GM12875 (cell line): ENCODE data around the gene TLX1.

Experiments used
- H3K4me3 ChIP-seq: one replicate; pipeline ENCODE4 v1.5.1; 2011; ENCODE audit warnings: low read depth, low read length, control low read depth
- TF ChIP-seq, protein P1 (sequence below): IDR thresholded peaks from 2 replicates; pipeline ENCODE4 v1.5.1; 2011; ENCODE audit warnings: low read depth, mild to moderate bottlenecking, control low read depth, inconsistent platforms, low read length, moderate library complexity, borderline replicate concordance; ENCODE audit not compliant: insufficient read depth

TLX1 gene

GRCh38 chr10:101126684-101127628 is 4.1 kb upstream of the TLX1 start:
- TF ChIP-seq, protein P1, sequence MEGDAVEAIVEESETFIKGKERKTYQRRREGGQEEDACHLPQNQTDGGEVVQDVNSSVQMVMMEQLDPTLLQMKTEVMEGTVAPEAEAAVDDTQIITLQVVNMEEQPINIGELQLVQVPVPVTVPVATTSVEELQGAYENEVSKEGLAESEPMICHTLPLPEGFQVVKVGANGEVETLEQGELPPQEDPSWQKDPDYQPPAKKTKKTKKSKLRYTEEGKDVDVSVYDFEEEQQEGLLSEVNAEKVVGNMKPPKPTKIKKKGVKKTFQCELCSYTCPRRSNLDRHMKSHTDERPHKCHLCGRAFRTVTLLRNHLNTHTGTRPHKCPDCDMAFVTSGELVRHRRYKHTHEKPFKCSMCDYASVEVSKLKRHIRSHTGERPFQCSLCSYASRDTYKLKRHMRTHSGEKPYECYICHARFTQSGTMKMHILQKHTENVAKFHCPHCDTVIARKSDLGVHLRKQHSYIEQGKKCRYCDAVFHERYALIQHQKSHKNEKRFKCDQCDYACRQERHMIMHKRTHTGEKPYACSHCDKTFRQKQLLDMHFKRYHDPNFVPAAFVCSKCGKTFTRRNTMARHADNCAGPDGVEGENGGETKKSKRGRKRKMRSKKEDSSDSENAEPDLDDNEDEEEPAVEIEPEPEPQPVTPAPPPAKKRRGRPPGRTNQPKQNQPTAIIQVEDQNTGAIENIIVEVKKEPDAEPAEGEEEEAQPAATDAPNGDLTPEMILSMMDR = no peak
- no peak overlapping the region for H3K4me3 ChIP-seq

DNA sequence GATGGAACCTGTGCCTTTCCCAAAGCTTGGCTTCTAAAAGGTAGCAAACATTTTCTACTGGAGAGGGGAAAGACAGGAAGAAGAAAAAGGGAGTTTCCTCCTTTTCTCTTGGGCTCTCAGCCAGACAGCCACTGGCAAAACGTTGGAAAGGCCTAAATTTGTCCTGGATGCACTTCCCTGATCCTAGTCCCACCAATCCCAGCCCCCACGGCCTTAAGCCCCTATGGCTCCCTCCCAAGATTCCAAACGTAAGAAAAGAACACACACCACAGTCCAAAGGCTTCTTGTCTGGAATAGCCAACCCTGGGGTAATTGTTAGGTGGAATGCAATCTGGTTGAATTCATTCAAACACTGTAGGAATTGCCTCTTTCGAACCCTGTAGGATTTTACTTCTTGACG is 959 bp upstream of the TLX1 start:
- TF ChIP-seq, protein P1 = no peak

DNA sequence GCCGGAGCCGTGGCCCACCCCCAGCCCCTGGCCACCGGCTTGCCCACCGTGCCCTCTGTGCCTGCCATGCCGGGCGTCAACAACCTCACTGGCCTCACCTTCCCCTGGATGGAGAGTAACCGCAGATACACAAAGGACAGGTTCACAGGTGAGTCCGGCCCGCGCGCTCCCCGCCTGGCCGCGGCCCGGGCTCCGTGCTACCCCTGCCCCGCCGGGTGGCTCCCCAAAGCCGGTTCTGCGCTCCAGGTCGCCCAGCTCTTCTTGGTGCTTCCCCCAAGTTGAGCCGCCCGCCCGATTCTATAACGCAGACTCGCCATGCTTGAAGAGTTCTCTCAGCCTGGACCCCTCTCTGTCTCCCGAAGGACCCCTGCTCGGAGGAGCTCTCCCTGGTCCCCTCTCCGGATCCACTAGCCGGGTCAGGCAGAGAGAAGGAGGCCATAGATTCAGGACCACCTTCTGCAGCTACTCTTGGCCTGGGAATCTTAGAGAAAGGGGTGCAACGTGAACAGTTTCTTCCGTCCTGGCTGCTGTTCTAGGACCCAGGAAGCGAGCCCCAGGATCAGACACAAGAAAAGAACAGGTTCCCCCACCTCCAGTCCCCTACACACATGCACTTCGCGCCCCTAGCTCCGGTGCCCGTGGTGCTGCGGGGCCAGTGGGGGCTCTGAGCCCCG is 999 bp downstream of the TLX1 start:
- TF ChIP-seq, protein P1 = no peak

More for the DNA sequence above, 959 bp upstream of the TLX1 start:
- H3K4me3 ChIP-seq = no peak overlapping the region

DNA sequence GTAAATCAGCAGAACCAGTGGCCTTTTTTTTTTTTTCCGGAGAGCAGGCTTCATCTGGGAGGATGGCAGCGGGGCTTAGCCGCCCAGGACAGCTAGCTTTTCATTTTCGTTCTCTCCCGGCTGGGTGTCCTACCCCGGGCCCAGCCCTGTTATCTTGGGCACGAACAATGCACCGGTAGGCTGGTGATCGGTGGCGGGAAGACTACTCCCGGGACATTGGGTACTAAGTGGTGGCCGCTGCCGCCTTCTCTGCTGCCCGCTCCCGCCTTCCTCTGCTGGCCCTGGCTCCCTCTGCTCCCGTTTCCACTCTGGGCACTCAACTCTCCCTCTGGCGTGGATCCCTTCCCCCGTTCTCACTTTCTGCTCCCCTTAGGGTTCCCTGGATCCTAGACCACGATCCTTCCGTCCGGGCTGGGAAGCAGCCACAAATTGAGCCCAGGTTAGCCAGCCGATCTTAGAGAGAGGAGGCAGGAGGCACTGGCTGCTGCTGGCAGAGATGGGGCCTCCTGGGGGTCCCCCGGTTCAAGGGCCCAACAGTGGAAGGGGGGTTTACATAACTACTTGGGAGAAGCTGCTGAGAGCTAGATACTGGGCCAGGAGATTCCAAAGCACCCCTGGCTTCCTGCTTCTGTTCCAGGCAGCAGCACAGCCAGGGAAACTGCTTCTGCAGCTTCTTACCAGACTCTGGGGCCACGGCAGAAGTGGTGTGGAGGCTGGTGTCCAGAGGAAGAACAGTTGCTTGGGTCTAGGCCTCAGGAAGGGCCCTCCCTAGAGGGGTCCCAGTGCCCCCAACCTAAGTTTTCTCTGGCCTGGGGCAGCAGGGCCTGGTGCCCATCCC is 1.8 kb downstream of the TLX1 start:
- TF ChIP-seq, protein P1 = no peak
- H3K4me3 ChIP-seq = no peak overlapping the region

More for the DNA sequence above, 999 bp downstream of the TLX1 start:
- H3K4me3 ChIP-seq = no peak overlapping the region

GRCh38 chr10:101133489-101134298 is 2.6 kb downstream of the TLX1 start:
- TF ChIP-seq, protein P1 = no peak
- H3K4me3 ChIP-seq = no peak overlapping the region
